Central memory CD4-positive, alpha-beta T cell (primary cell): Measurements from ENCODE around the gene HMG20A.

Source experiments
- DNase-seq: peaks from one replicate; pipeline ENCODE4 v3.0.0; 2022

The HMG20A gene

GRCh38 chr15:77479015-77479414, 58.3 kb downstream of the HMG20A start:
- DNase-seq = no peak

DNA sequence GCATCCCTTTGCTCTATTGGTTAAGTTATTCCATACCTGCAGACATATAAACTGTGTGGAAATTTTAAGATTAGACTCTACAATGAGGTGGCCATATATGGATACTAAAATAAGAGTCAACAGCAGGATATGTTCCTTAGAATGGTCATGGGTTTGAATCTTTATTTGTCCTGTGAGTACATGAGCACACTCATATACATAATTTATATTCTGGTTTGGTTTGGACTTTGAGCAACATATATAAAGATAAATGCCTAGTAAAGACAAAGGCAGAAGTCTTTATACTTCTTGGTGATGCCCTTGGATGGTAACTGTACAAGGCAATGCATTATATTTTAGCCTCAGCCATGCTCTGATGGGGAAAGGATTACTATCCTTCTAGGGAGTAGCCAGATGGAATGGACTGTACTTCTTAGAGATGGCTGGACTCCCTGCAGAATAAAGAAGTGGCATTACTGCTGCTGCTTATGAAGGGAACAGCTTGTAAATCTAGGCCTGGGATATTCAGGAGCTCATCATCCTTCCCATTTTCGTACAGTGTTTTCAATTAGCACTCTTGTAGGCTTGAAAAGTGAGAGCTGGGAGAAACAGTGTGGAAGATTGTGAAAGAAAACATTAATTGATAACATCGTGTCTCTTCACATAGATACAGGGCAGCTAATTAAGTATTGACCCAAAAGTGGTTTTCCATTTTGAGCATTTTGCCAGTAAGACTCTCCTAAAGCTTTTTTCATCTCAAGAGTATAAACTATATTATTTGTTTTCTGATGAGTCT, 60.4 kb downstream of the HMG20A start:
- DNase-seq = no peak

- no peak for DNase-seq
Observed at GRCh38 chr15:77481670-77482069, 61.0 kb downstream of the HMG20A start.

- no peak for DNase-seq
Observed at GRCh38 chr15:77482570-77482969, 61.9 kb downstream of the HMG20A start.

GRCh38 chr15:77483425-77484140, 62.9 kb downstream of the HMG20A start:
- no peak for DNase-seq

DNA sequence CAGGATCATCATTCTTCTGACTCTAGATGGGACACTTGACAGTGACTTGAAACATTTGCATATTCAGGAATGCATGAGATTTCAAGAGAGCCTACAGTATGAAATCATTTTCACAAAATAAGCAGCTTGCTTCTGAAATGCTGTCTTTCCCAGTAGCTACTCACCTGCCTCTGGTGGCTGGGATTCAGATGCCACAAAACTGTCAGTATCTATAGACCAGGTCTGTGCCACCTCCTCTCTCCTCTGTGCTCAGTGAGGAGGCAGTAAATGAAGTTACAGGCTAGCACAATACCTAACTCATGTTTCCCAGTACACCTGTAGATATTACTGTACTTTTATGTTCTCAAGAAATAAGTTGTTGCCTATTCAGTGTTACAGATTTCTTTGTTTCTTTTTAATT, 64.3 kb downstream of the HMG20A start:
- DNase-seq = no peak

GRCh38 chr15:77486542-77487468, 66.1 kb downstream of the HMG20A start:
- no peak for DNase-seq

DNA sequence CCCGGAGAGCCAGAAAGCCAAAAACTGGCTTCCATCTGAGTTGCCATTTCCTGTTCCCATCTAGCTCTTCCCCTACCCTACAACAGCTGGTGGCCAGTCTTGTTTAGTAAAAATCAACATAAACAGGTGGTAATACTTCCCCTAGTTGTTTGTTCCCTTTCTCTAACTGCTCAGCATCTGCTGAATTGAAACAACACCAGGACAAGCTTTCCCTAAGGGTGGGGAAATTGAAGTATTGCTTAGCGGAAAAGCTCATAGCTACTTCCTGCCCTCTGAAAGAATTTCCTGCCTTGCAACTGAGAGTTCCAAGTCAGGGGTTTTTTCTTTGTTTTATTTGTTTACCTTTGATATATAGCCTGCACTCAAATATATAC, 66.8 kb downstream of the HMG20A start:
- no peak for DNase-seq

DNA sequence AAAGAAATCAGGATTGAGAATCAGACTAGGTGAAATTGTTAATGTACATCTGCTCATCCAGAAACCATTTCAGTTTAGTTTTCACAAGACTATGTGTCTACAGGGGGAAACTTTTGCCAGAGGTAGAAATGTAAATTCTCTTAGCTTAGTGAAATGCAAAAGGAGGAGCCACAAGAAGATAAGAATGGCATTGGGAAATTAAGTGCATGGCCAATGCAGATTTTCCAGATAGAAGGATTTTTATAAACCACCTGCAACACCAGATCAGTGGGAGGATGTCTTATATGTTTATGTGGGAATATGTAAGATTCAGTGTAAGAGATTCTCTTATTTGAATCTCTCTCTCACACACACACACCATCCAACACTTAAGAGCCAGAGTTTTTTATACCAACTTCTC, 67.2 kb downstream of the HMG20A start:
- DNase-seq = no peak

GRCh38 chr15:77489647-77490046, 69.0 kb downstream of the HMG20A start:
- DNase-seq = no peak

DNA sequence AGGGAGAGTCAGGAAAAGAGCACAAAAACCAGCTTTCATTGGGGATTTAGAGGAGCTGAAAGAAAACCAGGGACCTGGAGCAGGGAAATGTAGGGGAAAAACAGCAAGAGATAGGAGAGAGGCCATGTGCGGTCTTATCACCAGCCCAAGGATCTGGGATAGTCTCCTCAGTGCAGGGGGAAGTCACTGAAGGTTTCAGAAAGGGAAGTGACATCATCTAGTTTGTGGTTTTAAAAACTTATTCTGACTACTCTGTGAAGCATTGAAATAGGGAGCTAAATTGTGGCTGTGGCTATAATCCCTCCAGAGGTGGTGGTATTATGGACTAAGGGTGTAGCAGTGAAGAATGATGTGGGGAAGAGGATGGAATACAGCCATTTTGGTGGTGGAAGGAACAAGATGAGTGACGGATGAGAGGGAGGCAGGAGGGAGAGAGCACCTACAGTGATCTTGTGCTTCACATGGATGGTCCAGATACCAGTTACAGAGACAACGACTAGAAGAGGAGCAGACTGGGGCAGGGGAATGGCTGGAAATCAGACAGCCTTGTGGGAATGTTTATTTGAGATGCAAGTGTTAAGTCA, 72.7 kb downstream of the HMG20A start:
- no peak for DNase-seq

GRCh38 chr15:77494073-77494867, 73.6 kb downstream of the HMG20A start:
- no peak for DNase-seq

GRCh38 chr15:77494964-77495363, 74.3 kb downstream of the HMG20A start:
- DNase-seq = no peak

GRCh38 chr15:77495838-77496596, 75.3 kb downstream of the HMG20A start:
- DNase-seq = no peak

- peak; percentile 46 for DNase-seq
Observed at GRCh38 chr15:77496715-77497109, 76.0 kb downstream of the HMG20A start.

- no peak for DNase-seq
Observed at GRCh38 chr15:77497110-77497737, 76.5 kb downstream of the HMG20A start.

GRCh38 chr15:77497942-77498361, 77.3 kb downstream of the HMG20A start:
- no peak for DNase-seq

DNA sequence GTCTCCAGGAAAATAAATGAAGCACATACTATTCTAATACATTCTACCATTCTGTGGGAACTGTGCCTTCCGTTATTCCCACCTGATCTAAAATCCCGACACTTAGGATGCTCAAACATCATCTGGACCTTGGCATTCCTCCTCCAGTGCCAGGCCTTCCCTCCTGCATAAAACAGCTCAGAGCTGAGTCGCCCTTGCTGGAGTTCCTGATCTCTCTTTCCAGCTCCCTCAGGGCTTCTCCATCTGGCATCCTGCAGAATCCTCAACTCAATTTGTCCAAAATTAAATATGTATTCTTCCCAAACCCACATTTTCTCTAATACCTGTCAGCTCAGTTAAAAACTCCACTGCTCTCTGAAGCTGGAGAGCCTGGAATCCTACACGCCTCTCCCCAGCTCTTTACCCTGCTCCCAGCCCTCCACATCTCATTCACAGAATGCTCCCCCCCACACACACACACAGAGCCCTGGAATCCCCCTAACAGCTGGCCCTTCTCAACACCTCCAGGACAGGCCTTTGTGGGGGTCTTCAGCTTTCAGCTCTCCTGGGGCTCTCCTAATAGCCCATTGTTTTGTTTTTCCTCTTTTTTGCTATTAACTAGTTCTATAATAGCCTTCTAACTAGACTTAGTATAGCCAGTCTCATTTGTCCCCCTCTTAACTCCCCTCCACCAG, 78.5 kb downstream of the HMG20A start:
- DNase-seq = no peak

DNA sequence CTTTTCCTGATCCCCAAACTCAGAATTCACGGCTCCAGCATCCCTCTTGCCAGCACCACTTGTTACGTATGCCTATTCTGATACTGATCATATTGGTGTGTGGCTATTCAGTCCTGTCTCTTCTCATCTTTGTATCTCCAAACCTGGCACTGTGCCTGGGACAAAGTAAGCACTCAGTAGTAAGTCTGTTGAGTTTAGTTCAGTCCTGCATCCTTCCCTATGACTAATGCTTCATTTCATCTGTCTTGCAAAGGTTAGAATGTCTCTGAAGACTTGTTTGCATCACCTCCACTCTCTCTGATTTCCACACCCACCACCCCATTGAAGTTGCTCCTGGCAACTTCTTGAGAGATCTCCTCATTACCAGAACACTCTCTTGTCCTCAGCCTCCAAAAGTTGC, 80.3 kb downstream of the HMG20A start:
- DNase-seq = no peak
